ENCODE data around the gene BRD4. TPM values are rescaled to one million over a fixed set of nuclear protein-coding genes. Genes with fewer than 3 reads are reported as not detected.

BRD4 gene
- total and polyA plus RNA-seq, 2 donors (not counting 3 experiments of a cell fraction or from before 2014, with no cell fraction given) = 14.9 to 125 TPM

- DNase-seq (ENCODE audit: low read depth, low spot score) = no peak
- POLR2A ChIA-PET = no interaction called here
These were observed 57.9 kb downstream of the BRD4 start for GRCh38 chr19:15274477-15274876.

More at GRCh38 chr19:15274477-15274876, 57.9 kb downstream of the BRD4 start:
- intact Hi-C loops (cut with micrococcal nuclease) = no loop called here
- BruUV-seq (replicated peaks) = no TSS peak
- TF ChIP-seq GATA2 (IDR thresholded peaks at IDR 0.05; ENCODE audit: insufficient read depth, insufficient read length, low read depth, low read length) (no peak), JUN (IDR thresholded peaks at IDR 0.05; ENCODE audit: borderline replicate concordance, insufficient read depth, insufficient read length, low read depth) (no peak), MYC (IDR thresholded peaks at IDR 0.05; ENCODE audit: low read depth, low read length) (no peak), FOS (IDR thresholded peaks at IDR 0.05; ENCODE audit: borderline replicate concordance, insufficient read depth, low read length) (no peak), POLR2A (IDR thresholded peaks at IDR 0.05; ENCODE audit: low read depth, low read length) (no peak), EZH2 (IDR thresholded peaks at IDR 0.05; ENCODE audit: borderline replicate concordance, low read depth, low read length, severe bottlenecking) (no peak), MAX (IDR thresholded peaks at IDR 0.05; ENCODE audit: insufficient read depth, insufficient read length) (no peak), CTCF (IDR thresholded peaks at IDR 0.05; ENCODE audit: extremely low read depth in 1 of 2, insufficient read depth in 1 of 2, low read depth in 1 of 2, low read length in 2 of 2) (no peak), POLR2AphosphoS5 (IDR thresholded peaks at IDR 0.05; ENCODE audit: insufficient read depth, low read depth, low read length) (no peak)
- Histone ChIP-seq H3K4me3 (replicated peaks in 1 of 3; ENCODE audit: insufficient read depth in 1 of 3, low read depth in 1 of 3, low read length in 3 of 3) (no peak overlapping the region), H3K27me3 (ENCODE audit: control insufficient read depth in 2 of 2, insufficient read depth in 2 of 2, low read length in 2 of 2) (no peaks in the 10 kb centered on the region), H4K20me1 (replicated peaks; ENCODE audit: control insufficient read depth, extremely low read depth, insufficient read depth, low read length) (peaks cover 16% of the 10 kb centered on the region), H3K4me2 (ENCODE audit: insufficient read depth, low read length) (no peak overlapping the region), H3K9me1 (replicated peaks; ENCODE audit: control insufficient read depth, extremely low read depth, insufficient read depth, low read length) (no peaks in the 10 kb centered on the region), H3K79me2 (ENCODE audit: control insufficient read depth, insufficient read depth, low read length) (peaks cover 98% of the 10 kb centered on the region), H3K4me1 (ENCODE audit: control insufficient read depth, extremely low read depth, insufficient read depth, low read length) (no peaks in the 10 kb centered on the region), H3K9ac (replicated peaks; ENCODE audit: extremely low read depth, insufficient read depth, low read length) (no peak overlapping the region), H3K9me3 (replicated peaks; ENCODE audit: control insufficient read depth, insufficient read depth, low read length) (no peaks in the 10 kb centered on the region), H3K27ac (ENCODE audit: insufficient read depth, low read depth, low read length) (no peak overlapping the region), H3K36me3 (ENCODE audit: control insufficient read depth in 2 of 2, extremely low read depth in 1 of 2, insufficient read depth in 2 of 2, low read length in 2 of 2) (peaks cover 2 to 23% of the 10 kb centered on the region in 2 experiments), H2AFZ (ENCODE audit: low read depth, low read length) (no peak overlapping the region)
- dilution Hi-C loops (cut with MboI; ENCODE audit: extremely low pct_ligation_motif_present, low sequenced_read_pairs) = no loop called here
- no peak for FAIRE-seq
- CTCF ChIA-PET = no interaction called here
